Skeletal muscle tissue (tissue), 4 donors: Measurements from ENCODE around the gene SIDT1. TPM values are rescaled to one million over a fixed set of nuclear protein-coding genes. Genes with fewer than 3 reads are reported as not detected.

Experiments used
- H3K27ac ChIP-seq: one replicate; pipeline ENCODE4 v1.7.0; 2013; ENCODE audit warnings: mild to moderate bottlenecking, low read depth, low read length, inconsistent platforms
- H3K27me3 ChIP-seq, 3 donors: one replicate each; pipeline ENCODE4 v1.7.0; 2013; ENCODE audit warnings: low read length in 3 of 3; ENCODE audit not compliant: control insufficient read depth in 3 of 3, insufficient read depth in 3 of 3
- H3K36me3 ChIP-seq, 3 donors: one replicate each; pipeline ENCODE4 v1.7.0; 2013; ENCODE audit warnings: low read length in 3 of 3; ENCODE audit not compliant: control insufficient read depth in 3 of 3, insufficient read depth in 3 of 3
- H3K4me1 ChIP-seq, 3 donors: one replicate each; pipeline ENCODE4 v1.7.0; 2013; ENCODE audit warnings: low read length in 3 of 3, mild to moderate bottlenecking in 3 of 3; ENCODE audit not compliant: control insufficient read depth in 3 of 3, insufficient read depth in 3 of 3
- H3K4me3 ChIP-seq, 3 donors: one replicate each; pipeline ENCODE4 v1.7.0; 2013; ENCODE audit warnings: low read length in 3 of 3
- H3K9ac ChIP-seq, 3 donors: one replicate each; pipeline ENCODE4 v1.7.0; 2013; ENCODE audit warnings: low read length in 3 of 3, mild to moderate bottlenecking in 3 of 3, moderate library complexity in 2 of 3, low read depth in 1 of 3
- H3K9me3 ChIP-seq, 3 donors: one replicate each; pipeline ENCODE4 v1.7.0; 2013; ENCODE audit warnings: low read length in 3 of 3; ENCODE audit not compliant: control insufficient read depth in 3 of 3
- total RNA-seq: library from RNA; depleted of rRNA; stranded (reverse); fragments of >200 nt; gene quantifications from one replicate; pipeline ENCODE4 v1.2.3, GENCODE V29; 2014
- donor health status: Osteomylitis.

The SIDT1 gene
- total RNA-seq, 1 donor from 2014 or later: 2.1 TPM

GRCh38 chr3:113660896-113661295 is 128.5 kb downstream of the SIDT1 start:
- H3K36me3 ChIP-seq: peaks cover 9 to 41% (median 26%) of the 10 kb centered on the region in 3 donors
- H3K9me3 ChIP-seq: no peaks in the 10 kb centered on the region
- peak overlapping the region; percentile 94 for H3K27ac ChIP-seq
- H3K9ac ChIP-seq: peak overlapping the region in 1 of 3 donors; percentile 4
- H3K4me1 ChIP-seq: peaks cover 40 to 60% (median 44%) of the 10 kb centered on the region in 3 donors
- H3K4me3 ChIP-seq: no peak overlapping the region
- H3K27me3 ChIP-seq: no peaks in the 10 kb centered on the region

DNA sequence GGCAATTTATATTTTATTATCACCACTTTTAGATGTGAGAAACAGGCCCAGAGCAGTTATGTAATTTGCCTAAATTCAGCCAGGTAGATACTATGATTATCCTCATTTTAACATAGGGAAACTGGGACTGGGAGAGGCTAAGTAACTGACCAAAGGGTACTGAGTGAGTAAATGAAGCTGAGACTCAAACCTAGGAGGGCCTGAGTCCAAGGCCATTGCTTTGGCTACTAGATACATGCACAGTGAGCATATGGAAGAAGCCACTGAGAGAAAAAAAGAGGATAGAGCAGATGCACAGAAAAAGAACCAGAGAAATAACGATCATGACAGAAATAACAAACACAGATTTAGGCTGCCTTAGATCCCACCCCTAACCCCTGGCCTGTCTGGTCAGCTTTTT is 130.5 kb downstream of the SIDT1 start:
- Histone ChIP-seq H3K4me3 (no peak overlapping the region), H3K27ac (peak overlapping the region; percentile 94), H3K27me3 (no peaks in the 10 kb centered on the region), H3K9me3 (no peaks in the 10 kb centered on the region), H3K9ac (peak overlapping the region in 1 of 3 donors; percentile 33), H3K4me1 (peaks cover 34 to 42% (median 37%) of the 10 kb centered on the region in 3 donors), H3K36me3 (peaks cover 9 to 43% (median 23%) of the 10 kb centered on the region in 3 donors)

DNA sequence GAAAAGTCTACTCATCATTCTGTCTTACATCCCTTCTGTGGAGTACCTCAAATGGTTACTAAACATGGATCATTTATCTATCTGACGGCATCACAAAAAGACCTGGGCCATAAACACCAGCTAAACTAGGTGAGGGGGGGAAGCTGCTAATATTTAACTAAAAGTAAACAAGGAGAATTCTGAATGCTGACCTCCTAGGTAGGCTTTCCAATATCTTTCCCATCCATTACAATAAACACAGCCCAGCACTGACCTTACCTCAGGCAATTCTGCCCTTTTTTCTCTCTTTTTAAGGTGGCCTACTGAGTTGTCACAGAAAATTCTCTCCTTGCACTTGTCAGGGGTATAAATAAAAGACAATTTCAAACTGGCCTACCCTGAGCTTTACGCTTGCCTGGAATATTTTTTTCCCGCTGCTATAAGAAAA is 131.0 kb downstream of the SIDT1 start:
- no peaks in the 10 kb centered on the region for H3K9me3 ChIP-seq
- H3K27ac ChIP-seq: peak overlapping the region; percentile 94
- no peak overlapping the region for H3K4me3 ChIP-seq
- peaks cover 9 to 42% (median 25%) of the 10 kb centered on the region in 3 donors for H3K36me3 ChIP-seq
- H3K4me1 ChIP-seq: peaks cover 28 to 42% (median 37%) of the 10 kb centered on the region in 3 donors
- H3K9ac ChIP-seq: peak overlapping the region in 1 of 3 donors; percentile 33
- H3K27me3 ChIP-seq: no peaks in the 10 kb centered on the region

DNA sequence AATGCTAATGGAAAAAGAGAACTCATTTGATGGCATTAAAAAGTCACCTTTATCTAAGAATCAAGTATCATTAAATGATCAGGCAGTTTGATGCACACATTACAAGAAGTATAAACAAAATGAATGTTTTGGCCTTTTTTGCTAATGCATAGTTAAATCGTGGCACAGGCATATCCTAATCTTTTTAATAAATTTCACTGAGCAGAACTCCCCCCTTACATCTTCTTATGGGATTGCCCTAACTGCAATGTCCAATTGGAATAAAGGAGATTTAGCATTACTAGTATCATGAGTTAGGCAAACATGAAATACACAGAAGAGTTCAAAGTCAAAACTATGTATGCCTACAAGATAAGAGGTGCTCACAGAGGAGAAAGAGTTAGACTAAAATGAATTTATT is 131.4 kb downstream of the SIDT1 start:
- Histone ChIP-seq H3K27ac (peak overlapping the region; percentile 94), H3K9ac (no peak overlapping the region), H3K4me3 (no peak overlapping the region), H3K9me3 (no peaks in the 10 kb centered on the region), H3K36me3 (peaks cover 9 to 40% (median 25%) of the 10 kb centered on the region in 3 donors), H3K27me3 (no peaks in the 10 kb centered on the region), H3K4me1 (peaks cover 25 to 38% (median 37%) of the 10 kb centered on the region in 3 donors)

GRCh38 chr3:113664523-113665094 is 132.3 kb downstream of the SIDT1 start:
- Histone ChIP-seq H3K4me1 (peaks cover 16 to 30% (median 28%) of the 10 kb centered on the region in 3 donors), H3K36me3 (peaks cover 4 to 33% (median 25%) of the 10 kb centered on the region in 3 donors), H3K27ac (peak overlapping the region; percentile 94)

DNA sequence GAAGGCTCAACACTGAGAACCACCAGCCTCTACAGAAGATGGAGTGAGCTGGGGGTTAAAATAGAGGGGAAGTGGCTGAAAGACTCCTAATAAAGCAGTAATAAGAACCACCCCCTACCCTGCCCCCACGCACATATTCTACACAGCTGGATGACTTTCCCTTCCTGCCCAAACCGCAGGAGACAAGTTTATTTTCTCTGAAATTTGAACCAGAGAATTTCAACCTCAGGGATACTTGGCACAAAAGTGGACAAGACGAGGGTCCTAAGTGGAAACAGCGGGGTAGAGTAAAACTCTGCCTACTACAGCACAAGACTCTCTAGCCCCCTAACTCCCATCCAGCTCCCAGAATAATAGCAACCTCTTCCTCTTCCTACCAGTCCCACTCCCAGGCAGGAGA is 135.7 kb downstream of the SIDT1 start:
- H3K27me3 ChIP-seq: no peaks in the 10 kb centered on the region
- no peak overlapping the region for H3K9ac ChIP-seq
- peaks cover 0 to 10% (median 8%) of the 10 kb centered on the region in 3 donors for H3K4me1 ChIP-seq
- H3K4me3 ChIP-seq: peak overlapping the region in 1 of 3 donors; percentile 23
- H3K36me3 ChIP-seq: peaks cover 4 to 33% (median 23%) of the 10 kb centered on the region in 3 donors
- H3K9me3 ChIP-seq: no peaks in the 10 kb centered on the region
- H3K27ac ChIP-seq: no peak overlapping the region

More at GRCh38 chr3:113664523-113665094, 132.3 kb downstream of the SIDT1 start:
- Histone ChIP-seq H3K9ac (no peak overlapping the region), H3K4me3 (no peak overlapping the region), H3K9me3 (no peaks in the 10 kb centered on the region), H3K27me3 (no peaks in the 10 kb centered on the region)

DNA sequence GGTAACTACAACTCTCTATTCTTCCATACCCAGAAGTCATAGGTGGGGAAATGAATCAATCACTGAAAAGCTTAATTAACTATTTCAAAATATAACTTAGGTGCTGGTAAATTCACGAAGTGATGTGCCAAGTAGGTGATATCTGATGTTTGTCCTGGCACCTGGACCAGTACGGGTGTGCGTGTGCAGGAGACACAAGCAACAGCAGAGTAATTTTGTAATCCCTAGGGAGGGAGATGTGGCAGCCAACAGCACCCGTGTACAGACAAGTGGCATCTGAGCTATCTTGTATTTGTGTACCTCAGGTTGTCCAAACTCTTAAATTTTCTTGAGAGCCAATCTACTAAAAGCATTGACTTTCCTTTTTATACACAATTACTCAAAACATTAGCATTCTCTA is 141.2 kb downstream of the SIDT1 start:
- Histone ChIP-seq H3K4me1 (peaks cover 0 to 7% (median 5%) of the 10 kb centered on the region in 3 donors), H3K36me3 (peaks cover 3 to 25% (median 23%) of the 10 kb centered on the region in 3 donors), H3K9me3 (no peaks in the 10 kb centered on the region), H3K4me3 (no peak overlapping the region), H3K27ac (no peak overlapping the region), H3K9ac (peak overlapping the region in 1 of 3 donors; percentile 37), H3K27me3 (no peaks in the 10 kb centered on the region)

GRCh38 chr3:113676261-113676660 is 143.9 kb downstream of the SIDT1 start:
- no peaks in the 10 kb centered on the region for H3K27me3 ChIP-seq
- H3K9ac ChIP-seq: no peak overlapping the region
- H3K36me3 ChIP-seq: peaks cover 3 to 22% (median 18%) of the 10 kb centered on the region in 3 donors
- H3K4me3 ChIP-seq: no peak overlapping the region
- H3K27ac ChIP-seq: no peak overlapping the region
- peaks cover 0 to 8% (median 7%) of the 10 kb centered on the region in 3 donors for H3K4me1 ChIP-seq
- H3K9me3 ChIP-seq: no peaks in the 10 kb centered on the region

DNA sequence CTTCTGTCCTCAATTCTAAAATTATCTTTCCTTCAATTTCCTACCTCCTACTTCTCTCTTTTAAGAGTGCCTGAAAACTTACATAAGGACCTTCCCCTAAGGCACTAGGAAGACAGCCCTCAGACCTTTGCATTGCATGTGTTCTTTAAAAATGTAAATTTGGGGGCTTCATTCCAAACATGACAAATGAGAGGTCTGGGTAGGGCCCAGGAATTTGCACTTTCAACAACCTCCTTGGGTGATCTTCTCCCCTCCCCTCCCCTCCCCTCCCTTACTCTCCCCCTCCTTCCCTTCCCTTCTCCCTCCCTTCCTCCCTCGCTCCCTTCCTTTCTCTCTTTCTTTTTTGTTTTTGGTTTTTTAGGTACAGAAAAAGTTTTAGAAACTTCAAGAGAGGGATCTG is 145.4 kb downstream of the SIDT1 start:
- no peak overlapping the region for H3K9ac ChIP-seq
- no peak overlapping the region for H3K4me3 ChIP-seq
- no peaks in the 10 kb centered on the region for H3K27me3 ChIP-seq
- H3K27ac ChIP-seq: no peak overlapping the region
- peaks cover 0 to 8% (median 7%) of the 10 kb centered on the region in 3 donors for H3K4me1 ChIP-seq
- no peaks in the 10 kb centered on the region for H3K9me3 ChIP-seq
- H3K36me3 ChIP-seq: peaks cover 3 to 21% (median 12%) of the 10 kb centered on the region in 3 donors

DNA sequence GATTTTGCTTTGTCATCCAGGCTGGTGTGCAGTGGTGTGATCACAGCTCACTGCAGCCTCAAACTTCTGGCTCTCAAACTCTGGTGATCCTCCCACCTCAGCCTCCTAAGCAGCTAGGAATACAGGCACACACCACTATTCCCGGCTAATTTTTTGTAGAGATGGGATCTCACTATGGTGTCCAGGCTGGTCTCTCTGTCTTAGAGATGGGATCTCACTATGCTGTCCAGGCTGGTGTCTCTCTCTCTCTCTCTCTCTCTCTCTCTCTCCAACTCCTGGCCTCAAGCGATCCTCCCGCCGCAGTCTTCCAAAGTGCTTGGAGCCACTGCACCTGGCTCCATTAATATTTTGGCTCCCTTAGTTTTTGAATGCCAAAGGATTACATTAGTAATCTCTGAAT is 146.4 kb downstream of the SIDT1 start:
- H3K9ac ChIP-seq: no peak overlapping the region
- no peak overlapping the region for H3K4me3 ChIP-seq
- H3K27ac ChIP-seq: no peak overlapping the region
- H3K4me1 ChIP-seq: peaks cover 0 to 4% (median 4%) of the 10 kb centered on the region in 3 donors
- H3K36me3 ChIP-seq: peaks cover 3 to 16% (median 8%) of the 10 kb centered on the region in 3 donors
- no peaks in the 10 kb centered on the region for H3K9me3 ChIP-seq
- H3K27me3 ChIP-seq: no peaks in the 10 kb centered on the region
